DOHH2 (cell line): ENCODE results near the gene GLIPR2.

Source experiments
- EZH2phosphoT487 ChIP-seq: fragments of 200-600 bp; sonication (generic); IDR thresholded peaks from 2 replicates; pipeline ENCODE4 v1.6.1; 2017; ENCODE audit warnings: borderline replicate concordance, mild to moderate bottlenecking, antibody characterized with exemption, low read length, moderate library complexity, mixed read lengths
- TF ChIP-seq, protein P1 (sequence below): fragments of 200-600 bp; sonication (generic); IDR thresholded peaks from one replicate; pipeline ENCODE4 v1.5.1; 2014; ENCODE audit warnings: antibody characterized with exemption, mild to moderate bottlenecking, low read depth, low read length; ENCODE audit not compliant: poor library complexity, severe bottlenecking

DNA sequence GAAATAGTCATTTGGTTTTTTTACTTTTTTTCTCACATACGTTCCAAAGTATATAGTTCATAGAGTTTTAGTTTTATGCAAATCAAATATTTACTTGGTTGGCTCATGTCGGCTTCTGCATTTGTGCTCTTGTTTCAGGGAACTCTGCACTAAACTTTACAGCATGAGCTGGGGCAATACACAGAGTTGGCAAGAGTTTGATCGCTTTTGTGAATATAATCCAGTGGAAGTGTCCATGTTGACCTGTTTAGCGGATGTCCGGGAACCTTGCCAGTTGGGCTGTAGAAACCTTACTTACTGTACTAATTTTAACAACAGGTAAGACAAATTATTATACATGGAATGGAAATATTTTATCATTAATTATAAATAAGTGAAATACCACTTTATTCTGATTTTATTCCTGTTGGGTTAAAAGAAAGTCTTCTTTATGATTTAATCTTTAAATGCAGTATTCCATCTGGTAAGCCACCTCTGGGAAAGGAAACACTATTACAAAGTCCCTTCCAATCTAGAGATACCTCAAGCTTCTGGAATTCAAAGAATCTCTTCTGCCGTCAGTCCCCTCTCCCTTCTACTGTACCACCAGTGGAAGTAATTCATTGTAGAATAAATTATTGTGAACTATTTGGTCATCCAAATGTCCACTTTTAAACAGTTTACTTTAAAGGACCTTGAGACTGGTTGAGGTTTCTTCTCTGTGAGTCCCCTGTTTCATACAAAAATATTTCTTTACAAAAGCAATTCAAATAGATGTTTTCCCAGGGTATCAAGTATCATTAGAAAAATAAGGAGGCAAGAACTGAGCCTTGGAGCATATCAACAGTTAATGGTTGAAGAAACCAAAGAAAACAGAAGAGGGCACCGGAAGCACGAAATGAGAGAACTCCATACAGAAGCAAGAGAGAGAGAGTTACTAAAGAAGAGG, 45.2 kb upstream of the GLIPR2 start:
- TF ChIP-seq EZH2phosphoT487, result no peak
- TF ChIP-seq, protein P1, sequence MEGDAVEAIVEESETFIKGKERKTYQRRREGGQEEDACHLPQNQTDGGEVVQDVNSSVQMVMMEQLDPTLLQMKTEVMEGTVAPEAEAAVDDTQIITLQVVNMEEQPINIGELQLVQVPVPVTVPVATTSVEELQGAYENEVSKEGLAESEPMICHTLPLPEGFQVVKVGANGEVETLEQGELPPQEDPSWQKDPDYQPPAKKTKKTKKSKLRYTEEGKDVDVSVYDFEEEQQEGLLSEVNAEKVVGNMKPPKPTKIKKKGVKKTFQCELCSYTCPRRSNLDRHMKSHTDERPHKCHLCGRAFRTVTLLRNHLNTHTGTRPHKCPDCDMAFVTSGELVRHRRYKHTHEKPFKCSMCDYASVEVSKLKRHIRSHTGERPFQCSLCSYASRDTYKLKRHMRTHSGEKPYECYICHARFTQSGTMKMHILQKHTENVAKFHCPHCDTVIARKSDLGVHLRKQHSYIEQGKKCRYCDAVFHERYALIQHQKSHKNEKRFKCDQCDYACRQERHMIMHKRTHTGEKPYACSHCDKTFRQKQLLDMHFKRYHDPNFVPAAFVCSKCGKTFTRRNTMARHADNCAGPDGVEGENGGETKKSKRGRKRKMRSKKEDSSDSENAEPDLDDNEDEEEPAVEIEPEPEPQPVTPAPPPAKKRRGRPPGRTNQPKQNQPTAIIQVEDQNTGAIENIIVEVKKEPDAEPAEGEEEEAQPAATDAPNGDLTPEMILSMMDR, result no peak
